Keratinocyte (primary cell): ENCODE data around the gene SC5D. TPM values are rescaled to one million over a fixed set of nuclear protein-coding genes. Genes with fewer than 3 reads are reported as not detected.

Source experiments
- DNase-seq: peaks from one replicate; pipeline ENCODE4 v3.0.0-alpha.2; 2011; ENCODE audit warnings: low read depth, missing footprints, low spot score
- FAIRE-seq: peaks from 2 replicates; lab custom pipeline; 2011; peaks lifted over from hg19 to GRCh38; lab: Jason Lieb, UNC
- H2AFZ ChIP-seq: 2 replicates; pipeline ENCODE4 v1.6.0; 2012; ENCODE audit warnings: low read length, control low read depth, inconsistent platforms; ENCODE audit not compliant: control insufficient read depth
- H3K27ac ChIP-seq: 2 replicates; pipeline ENCODE4 v1.5.1; 2011; ENCODE audit warnings: low read length; ENCODE audit not compliant: control insufficient read depth, insufficient read depth
- H3K27me3 ChIP-seq: 3 replicates; pipeline ENCODE4 v1.6.0; 2011; ENCODE audit warnings: low read length; ENCODE audit not compliant: control insufficient read depth, insufficient read depth; ENCODE audit errors: extremely low read depth
- H3K36me3 ChIP-seq, 2 experiments: 2 replicates in 1 of 2; 3 replicates in 1 of 2; pipeline ENCODE4 v1.5.1; 2011; ENCODE audit warnings: low read length in 2 of 2, mild to moderate bottlenecking in 1 of 2; ENCODE audit not compliant: control insufficient read depth in 2 of 2, insufficient read depth in 2 of 2; ENCODE audit errors: extremely low read depth in 1 of 2
- H3K4me1 ChIP-seq: 3 replicates; pipeline ENCODE4 v1.5.1; 2011; ENCODE audit warnings: low read length; ENCODE audit not compliant: control insufficient read depth, insufficient read depth; ENCODE audit errors: extremely low read depth
- H3K4me2 ChIP-seq: 3 replicates; pipeline ENCODE4 v1.6.0; 2011; ENCODE audit warnings: low read depth, low read length; ENCODE audit not compliant: control insufficient read depth, insufficient read depth; ENCODE audit errors: extremely low read depth
- H3K4me3 ChIP-seq, 3 experiments: fragments of 200-600 bp in 1 of 3; sonication (generic) in 1 of 3; 2 replicates in 2 of 3; 3 replicates in 1 of 3; pipeline ENCODE4 v1.5.1; 2011 to 2016; ENCODE audit warnings: low read length in 3 of 3, mild to moderate bottlenecking in 3 of 3, control low read depth in 2 of 3, inconsistent platforms in 1 of 3, low read depth in 1 of 3, mixed read lengths in 1 of 3, mixed run types in 1 of 3, moderate library complexity in 1 of 3; ENCODE audit not compliant: control insufficient read depth in 2 of 3, insufficient read depth in 2 of 3; ENCODE audit errors: extremely low read depth in 1 of 3
- H3K79me2 ChIP-seq: 2 replicates; pipeline ENCODE4 v1.6.0; 2012; ENCODE audit warnings: low read length; ENCODE audit not compliant: control insufficient read depth, insufficient read depth
- H3K9ac ChIP-seq: 3 replicates; pipeline ENCODE4 v1.6.0; 2011; ENCODE audit warnings: low read length; ENCODE audit not compliant: control insufficient read depth, insufficient read depth; ENCODE audit errors: extremely low read depth
- H3K9me1 ChIP-seq: 3 replicates; pipeline ENCODE4 v1.6.0; 2011; ENCODE audit warnings: low read length; ENCODE audit not compliant: control insufficient read depth, insufficient read depth; ENCODE audit errors: extremely low read depth
- H3K9me3 ChIP-seq: 2 replicates; pipeline ENCODE4 v1.5.1; 2012; ENCODE audit warnings: low read depth, low read length; ENCODE audit not compliant: control insufficient read depth
- H4K20me1 ChIP-seq: 3 replicates; pipeline ENCODE4 v1.6.0; 2011; ENCODE audit warnings: low read length; ENCODE audit not compliant: control insufficient read depth, insufficient read depth; ENCODE audit errors: extremely low read depth
- CTCF ChIP-seq, 3 experiments: IDR thresholded peaks in 1 of 3; conservative IDR thresholded peaks in 1 of 3; optimal IDR thresholded peaks in 1 of 3; 2 replicates in 2 of 3; 3 replicates in 1 of 3; pipeline versions ENCODE3 to v1.5.1; 2011; ENCODE audit warnings: low read length in 3 of 3, mild to moderate bottlenecking in 3 of 3, moderate library complexity in 2 of 3, control low read depth in 1 of 3, inconsistent platforms in 1 of 3; ENCODE audit not compliant: insufficient read depth in 2 of 3; ENCODE audit errors: extremely low read depth in 1 of 3
- EZH2 ChIP-seq: IDR thresholded peaks from one replicate; pipeline ENCODE4 v1.6.1; 2012; ENCODE audit warnings: inconsistent platforms, mild to moderate bottlenecking, low read length, moderate library complexity
- dilution Hi-C: fragments of 300-500 bp; cut with MboI; formaldehyde crosslinking; loops from one replicate; pipeline ENCODE4 v1.7.0; 2020; ENCODE audit warnings: low sequenced_read_pairs; ENCODE audit not compliant: extremely low pct_ligation_motif_present
- polyA plus RNA-seq, 5 experiments: library from polyadenylated mRNA; depleted of rRNA in 3 of 5; stranded (reverse) in 3 of 5; stranded (forward) in 1 of 5; unstranded in 1 of 5; fragments of >200 nt; gene quantifications; 1 replicate in 1 of 5; 2 replicates in 3 of 5; 3 replicates in 1 of 5; pipeline versions ENCODE4 v1.2.1 to v1.2.3, GENCODE V29; 2011 to 2012; ENCODE audit warnings: missing spikeins in 2 of 5, low read depth in 1 of 5, low replicate concordance in 1 of 5

The SC5D gene
- polyA plus RNA-seq, 1 donor (not counting 4 experiments of a cell fraction or from before 2014, with no cell fraction given) = 273 TPM

- Histone ChIP-seq H3K4me1 (no peaks in the 10 kb centered on the region), H3K4me3 (no peak overlapping the region), H3K27me3 (no peaks in the 10 kb centered on the region), H3K9me3 (no peaks in the 10 kb centered on the region), H3K36me3 (no peaks in the 10 kb centered on the region), H3K9ac (no peak overlapping the region), H3K27ac (no peak overlapping the region), H3K9me1 (no peaks in the 10 kb centered on the region), H3K4me2 (peak overlapping the region; percentile 73), H2AFZ (no peak overlapping the region), H3K79me2 (no peaks in the 10 kb centered on the region), H4K20me1 (no peaks in the 10 kb centered on the region)
- DNase-seq (no peak), FAIRE-seq (peak; percentile 71)
- TF ChIP-seq EZH2 = no peak
- no peak for TF ChIP-seq CTCF (optimal IDR thresholded peaks at IDR 0.05 in 1 of 3, IDR thresholded peaks at IDR 0.05 in 1 of 3, conservative IDR thresholded peaks at IDR 0.05 in 1 of 3; ENCODE audit: extremely low read depth in 1 of 3, insufficient read depth in 2 of 3, low read length in 3 of 3)
- dilution Hi-C loops = no loop called here
Measured at GRCh38 chr11:121248496-121248895, 44.1 kb upstream of the SC5D start.

DNA sequence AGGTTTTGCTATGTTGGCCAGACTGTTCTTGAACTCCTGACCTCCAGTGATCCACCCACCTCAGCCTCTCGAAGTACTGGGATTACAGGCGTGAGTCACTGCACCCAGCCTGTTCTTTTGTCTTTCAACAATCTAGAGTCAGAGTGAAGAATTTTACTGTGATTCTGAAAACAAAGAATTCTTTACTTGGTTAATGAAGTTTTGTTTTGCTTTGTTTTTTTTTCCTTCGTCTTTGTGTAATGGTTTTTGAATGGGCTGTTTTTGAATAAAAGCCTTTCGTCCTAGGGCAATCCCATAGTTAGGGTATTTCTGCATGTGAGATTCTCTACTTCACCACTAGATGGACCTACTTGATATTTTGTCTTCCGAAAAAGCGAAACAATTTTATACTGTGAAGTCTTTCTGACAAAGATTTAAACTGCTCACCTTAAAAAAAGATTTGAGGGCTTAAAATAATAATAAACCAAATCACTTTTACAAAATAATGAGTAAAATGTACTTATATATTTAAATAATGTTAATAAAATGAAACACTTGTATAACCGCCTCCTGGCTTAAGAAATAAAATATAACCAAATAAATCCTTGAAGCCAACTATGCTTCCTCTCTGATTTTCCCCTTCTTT, 43.4 kb upstream of the SC5D start:
- Histone ChIP-seq H2AFZ (peak overlapping the region; percentile 46), H3K4me2 (peak overlapping the region; percentile 73), H3K27ac (peak overlapping the region; percentile 13), H4K20me1 (no peaks in the 10 kb centered on the region), H3K4me3 (peak overlapping the region in 2 of 3 experiments; percentile 11 to 33), H3K36me3 (no peaks in the 10 kb centered on the region), H3K9ac (peak overlapping the region; percentile 25), H3K4me1 (no peaks in the 10 kb centered on the region), H3K79me2 (no peaks in the 10 kb centered on the region), H3K9me1 (no peaks in the 10 kb centered on the region), H3K9me3 (no peaks in the 10 kb centered on the region), H3K27me3 (no peaks in the 10 kb centered on the region)
- FAIRE-seq (peak; percentile 84), DNase-seq (no peak)
- dilution Hi-C loops = no loop called here
- TF ChIP-seq CTCF (optimal IDR thresholded peaks at IDR 0.05 in 1 of 3, IDR thresholded peaks at IDR 0.05 in 1 of 3, conservative IDR thresholded peaks at IDR 0.05 in 1 of 3; ENCODE audit: extremely low read depth in 1 of 3, insufficient read depth in 2 of 3, low read length in 3 of 3) = peak in 2 of 3 experiments; percentile 59 to 62
- no peak for TF ChIP-seq EZH2
